ENCODE results near the gene GPRIN2.

GPRIN2 gene

DNA sequence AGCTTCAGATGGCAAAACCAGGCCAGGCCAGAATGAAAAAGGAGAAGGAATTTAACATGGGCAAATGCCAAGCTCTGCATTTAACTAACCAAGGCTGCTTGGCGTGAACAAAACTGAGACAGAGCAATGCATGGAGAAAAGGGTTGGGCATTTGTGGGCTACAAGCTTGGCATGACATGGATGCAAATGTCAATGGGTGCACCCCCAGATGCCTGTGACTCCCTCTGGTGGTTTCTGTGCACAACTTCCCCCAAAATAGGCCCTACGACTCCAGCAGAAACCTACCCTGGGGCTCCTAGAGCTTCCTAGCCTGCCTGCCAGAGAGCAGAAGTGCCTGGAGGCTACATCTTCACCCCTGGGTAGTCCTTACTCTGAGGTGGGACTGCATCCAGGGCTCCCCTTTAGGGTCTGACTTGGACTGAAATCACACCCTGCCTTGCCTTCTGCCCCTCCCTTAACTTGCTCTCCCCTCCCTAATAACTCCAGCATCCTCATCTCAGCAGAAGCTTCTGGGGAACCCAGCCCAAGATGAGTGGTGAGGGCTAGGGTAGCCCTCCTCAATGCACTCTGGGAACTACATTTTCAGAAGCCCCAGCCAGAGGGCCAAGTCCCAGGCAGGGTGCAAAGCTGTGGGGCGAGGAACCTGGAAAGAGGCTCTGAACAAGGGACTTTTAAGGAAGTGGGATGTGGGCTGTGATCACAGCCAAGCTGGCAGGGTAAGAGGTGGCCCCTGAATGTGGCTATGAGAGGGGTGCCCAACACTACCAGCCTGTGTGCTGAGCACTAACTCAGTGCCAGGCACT lies 11.3 kb downstream of the GPRIN2 start:
- TF ChIP-seq ZNF274 (IDR thresholded peaks at IDR 0.05; ENCODE audit: low read depth, low read length), result no peak
- no peak overlapping the region for H3K4me3 ChIP-seq (ENCODE audit: low read length)

- no peak for TF ChIP-seq ZNF274 (IDR thresholded peaks at IDR 0.05; ENCODE audit: low read depth, low read length)
- no peak overlapping the region for H3K4me3 ChIP-seq (ENCODE audit: low read length)
These were observed 12.7 kb downstream of the GPRIN2 start for GRCh38 chr10:46543466-46544377.

GRCh38 chr10:46542567-46543465 lies 13.6 kb downstream of the GPRIN2 start:
- H3K4me3 ChIP-seq (ENCODE audit: low read length), result no peak overlapping the region
- TF ChIP-seq ZNF274 (IDR thresholded peaks at IDR 0.05; ENCODE audit: low read depth, low read length), result no peak

GRCh38 chr10:46541735-46542566 lies 14.5 kb downstream of the GPRIN2 start:
- no peak overlapping the region for H3K4me3 ChIP-seq (ENCODE audit: low read length)
- TF ChIP-seq ZNF274 (IDR thresholded peaks at IDR 0.05; ENCODE audit: low read depth, low read length), result no peak

DNA sequence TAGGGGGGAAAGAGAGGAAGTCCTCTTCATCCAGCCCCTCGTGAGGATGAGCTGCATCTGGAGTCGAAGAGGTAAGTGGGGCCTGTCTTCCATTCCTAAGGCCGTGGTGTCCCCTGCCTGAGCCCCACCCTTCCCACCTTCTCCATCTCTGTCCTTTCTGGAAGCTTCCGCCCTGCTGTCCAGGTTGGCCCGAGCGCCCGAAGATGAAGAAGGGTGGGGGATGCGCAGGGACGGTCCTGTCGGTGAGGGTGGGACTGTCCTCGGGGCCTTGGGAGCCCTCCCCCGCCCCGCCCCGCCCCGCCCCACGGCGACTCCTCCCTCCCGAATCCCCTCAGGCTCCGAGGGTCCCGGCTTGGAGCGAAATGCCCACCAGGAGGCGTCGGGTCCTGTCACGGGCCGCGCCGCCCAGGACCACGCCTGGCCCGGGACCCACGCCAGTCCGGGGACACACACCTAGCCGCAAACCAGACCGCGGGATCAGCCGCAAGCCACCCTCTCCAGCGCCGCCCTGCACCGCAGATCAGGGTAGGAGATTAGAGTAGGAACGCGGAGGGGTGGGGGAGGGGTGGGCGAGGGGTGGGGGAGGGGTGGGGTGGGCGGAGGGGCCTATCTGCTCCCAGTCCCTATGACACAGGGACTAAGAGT lies 15.3 kb downstream of the GPRIN2 start:
- TF ChIP-seq ZNF274 (IDR thresholded peaks at IDR 0.05; ENCODE audit: low read depth, low read length), result no peak
- H3K4me3 ChIP-seq (ENCODE audit: low read length), result no peak overlapping the region

DNA sequence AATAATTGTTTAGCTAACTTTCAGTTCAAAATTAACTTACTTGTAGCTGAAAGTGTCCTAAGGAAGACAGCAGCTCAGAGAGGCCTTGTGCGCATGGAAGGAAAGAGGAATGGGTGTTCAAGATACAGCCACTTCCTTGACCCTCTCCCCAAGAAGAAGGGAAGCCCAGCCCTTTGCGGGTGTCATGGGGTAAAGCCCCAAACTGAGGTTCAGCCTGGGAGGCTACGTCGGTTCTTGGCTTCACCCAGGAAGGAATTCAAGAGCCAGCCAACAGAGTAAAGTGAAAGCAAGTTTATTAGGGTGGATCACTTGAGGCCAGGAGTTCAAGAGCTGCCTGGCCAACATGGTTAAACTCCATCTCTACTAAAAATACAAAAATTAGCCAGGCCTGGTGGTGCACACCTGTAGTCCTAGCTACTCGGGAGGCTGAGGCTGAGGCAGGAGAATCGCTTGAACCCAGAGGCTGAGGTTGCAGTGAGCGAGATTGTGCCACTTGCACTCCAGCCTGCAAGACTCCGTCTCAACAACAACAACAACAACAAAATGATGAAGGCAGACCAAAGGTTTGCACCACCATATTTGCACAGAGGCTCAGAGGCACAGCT lies 15.9 kb downstream of the GPRIN2 start:
- no peak overlapping the region for H3K4me3 ChIP-seq (ENCODE audit: low read length)
- TF ChIP-seq ZNF274 (IDR thresholded peaks at IDR 0.05; ENCODE audit: low read depth, low read length), result no peak

GRCh38 chr10:46539596-46540411 lies 16.7 kb downstream of the GPRIN2 start:
- no peak overlapping the region for H3K4me3 ChIP-seq (ENCODE audit: low read length)
- no peak for TF ChIP-seq ZNF274 (IDR thresholded peaks at IDR 0.05; ENCODE audit: low read depth, low read length)

DNA sequence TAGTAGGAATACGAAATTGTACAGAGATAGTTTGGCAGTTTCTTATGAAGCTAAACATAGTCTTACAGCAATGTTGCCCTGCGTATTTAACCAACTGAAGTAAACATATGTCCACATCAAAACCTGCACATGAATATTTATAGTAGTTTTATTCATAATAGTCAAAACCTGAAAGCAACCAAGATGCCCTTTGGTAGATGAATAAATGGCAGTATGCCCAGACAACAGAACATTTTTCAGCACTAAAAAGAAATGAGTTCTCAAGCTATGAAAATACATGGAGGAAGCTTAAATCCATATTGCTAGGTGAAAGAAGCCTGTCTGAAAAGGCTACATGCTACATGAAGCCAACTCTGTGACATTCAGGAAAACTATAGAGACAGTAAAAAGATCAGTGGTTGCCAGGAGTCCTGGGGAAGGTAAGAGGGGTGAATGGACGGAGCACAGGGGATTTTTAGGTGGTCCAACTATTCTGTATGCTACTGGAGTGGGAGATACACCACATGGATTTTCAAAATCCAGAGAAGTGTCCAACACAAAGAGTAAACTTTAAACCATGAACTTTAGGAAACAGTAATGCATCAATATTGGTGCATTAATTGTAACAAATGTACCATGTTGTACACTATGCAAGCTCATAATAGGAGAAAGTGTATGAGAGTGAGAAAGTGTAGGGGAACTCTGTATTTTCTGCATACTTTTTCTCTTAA lies 17.6 kb downstream of the GPRIN2 start:
- no peak for TF ChIP-seq ZNF274 (IDR thresholded peaks at IDR 0.05; ENCODE audit: low read depth, low read length)
- no peak overlapping the region for H3K4me3 ChIP-seq (ENCODE audit: low read length)

- TF ChIP-seq ZNF274 (IDR thresholded peaks at IDR 0.05; ENCODE audit: low read depth, low read length), result no peak
These were observed 18.3 kb downstream of the GPRIN2 start for GRCh38 chr10:46538155-46538554.

DNA sequence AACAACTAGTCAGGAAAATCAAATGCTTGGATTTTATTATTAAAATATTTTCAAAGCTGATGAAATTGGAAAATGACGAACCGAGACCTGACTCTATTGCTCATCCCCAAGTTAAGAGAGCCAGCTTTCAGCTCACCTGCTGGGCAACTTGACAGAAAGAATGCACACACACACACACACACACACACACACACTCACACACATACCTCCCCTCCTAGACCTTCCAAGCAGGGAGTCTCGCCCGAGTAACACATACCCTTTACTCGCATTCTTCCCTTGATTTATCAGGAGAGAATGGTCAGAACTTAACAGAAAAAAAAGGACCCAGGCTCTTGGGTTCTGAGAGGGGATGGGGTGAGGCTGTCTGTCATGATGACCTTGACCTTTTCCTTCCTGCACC lies 19.1 kb downstream of the GPRIN2 start:
- H3K4me3 ChIP-seq (ENCODE audit: low read length), result no peak overlapping the region
- TF ChIP-seq ZNF274 (IDR thresholded peaks at IDR 0.05; ENCODE audit: low read depth, low read length), result no peak

More at GRCh38 chr10:46538155-46538554, 18.3 kb downstream of the GPRIN2 start:
- H3K4me3 ChIP-seq (ENCODE audit: low read length), result no peak overlapping the region

GRCh38 chr10:46536781-46537180 lies 19.7 kb downstream of the GPRIN2 start:
- H3K4me3 ChIP-seq (ENCODE audit: low read length), result no peak overlapping the region
- TF ChIP-seq ZNF274 (IDR thresholded peaks at IDR 0.05; ENCODE audit: low read depth, low read length), result no peak
